Activated T-cell treated with anti-CD3 and anti-CD28 coated beads for 1 hour (primary cell): ENCODE results near the gene SPSB1.

Source experiments
- DNase-seq: peaks from one replicate; pipeline ENCODE4 v3.0.0-alpha.2; 2020; ENCODE audit warnings: low read depth

SPSB1 gene

GRCh38 chr1:9300573-9300972, 7.9 kb downstream of the SPSB1 start:
- DNase-seq, result no peak

- no peak for DNase-seq
Measured at GRCh38 chr1:9302745-9303524, 10.2 kb downstream of the SPSB1 start.

- DNase-seq, result no peak
Measured at GRCh38 chr1:9303916-9304315, 11.2 kb downstream of the SPSB1 start.

- no peak for DNase-seq
Measured at GRCh38 chr1:9305216-9305615, 12.5 kb downstream of the SPSB1 start.

- DNase-seq, result no peak
Measured at GRCh38 chr1:9306006-9306405, 13.3 kb downstream of the SPSB1 start.

GRCh38 chr1:9307303-9307702, 14.6 kb downstream of the SPSB1 start:
- no peak for DNase-seq

- DNase-seq, result no peak
Measured at GRCh38 chr1:9308236-9308785, 15.6 kb downstream of the SPSB1 start.

GRCh38 chr1:9309080-9309479, 16.4 kb downstream of the SPSB1 start:
- no peak for DNase-seq

- no peak for DNase-seq
Measured at GRCh38 chr1:9309991-9310390, 17.3 kb downstream of the SPSB1 start.

- no peak for DNase-seq
Measured at GRCh38 chr1:9311029-9311428, 18.3 kb downstream of the SPSB1 start.

- DNase-seq, result no peak
Measured at GRCh38 chr1:9311479-9311878, 18.8 kb downstream of the SPSB1 start.

GRCh38 chr1:9312168-9312720, 19.6 kb downstream of the SPSB1 start:
- DNase-seq, result no peak

GRCh38 chr1:9313576-9313975, 20.9 kb downstream of the SPSB1 start:
- DNase-seq, result no peak

- no peak for DNase-seq
Measured at GRCh38 chr1:9314111-9314510, 21.4 kb downstream of the SPSB1 start.

GRCh38 chr1:9314711-9315379, 22.2 kb downstream of the SPSB1 start:
- no peak for DNase-seq

GRCh38 chr1:9315411-9316079, 22.9 kb downstream of the SPSB1 start:
- no peak for DNase-seq

GRCh38 chr1:9316080-9316444, 23.4 kb downstream of the SPSB1 start:
- DNase-seq, result no peak

- no peak for DNase-seq
Measured at GRCh38 chr1:9316512-9316911, 23.8 kb downstream of the SPSB1 start.

- no peak for DNase-seq
Measured at GRCh38 chr1:9317072-9317471, 24.4 kb downstream of the SPSB1 start.

GRCh38 chr1:9317591-9318417, 25.1 kb downstream of the SPSB1 start:
- DNase-seq, result no peak

- DNase-seq, result no peak
Measured at GRCh38 chr1:9319208-9319788, 26.6 kb downstream of the SPSB1 start.
